Measurements from ENCODE around the gene BLACAT1. TPM values are rescaled to one million over a fixed set of nuclear protein-coding genes. Genes with fewer than 3 reads are reported as not detected.

BLACAT1 gene
- total and polyA plus RNA-seq, 2 of the 13 experiments (the other 11 are each of a cell fraction or from before 2014, with no cell fraction given), result 1.2 to 2.8 TPM

GRCh38 chr1:205492201-205492667 lies 36.4 kb upstream of the BLACAT1 start (continued):
- no peak for TF ChIP-seq ZNF598 (CRISPR knock-in tag; IDR thresholded peaks at IDR 0.05; ENCODE audit: borderline replicate concordance)
- TF ChIP-seq ZNF619 (CRISPR knock-in tag; IDR thresholded peaks at IDR 0.05), result no peak
- no peak for TF ChIP-seq ZNF558 (CRISPR knock-in tag; IDR thresholded peaks at IDR 0.05; ENCODE audit: borderline replicate concordance)
- TF ChIP-seq SYNCRIP (IDR thresholded peaks at IDR 0.05; ENCODE audit: insufficient read depth, low read depth, low read length), result no peak
- TF ChIP-seq ZFX (CRISPR knock-in tag; IDR thresholded peaks at IDR 0.05; ENCODE audit: low read depth), result peak; percentile 58
- no peak for TF ChIP-seq STAG1 (CRISPR knock-in tag; IDR thresholded peaks at IDR 0.05)
- no peak for TF ChIP-seq CENPBD1 (CRISPR knock-in tag; IDR thresholded peaks at IDR 0.05; ENCODE audit: borderline replicate concordance, low read depth)
- TF ChIP-seq EZH2 (conservative IDR thresholded peaks at IDR 0.05; ENCODE audit: low read depth, low read length), result no peak
- TF ChIP-seq PATZ1 (CRISPR knock-in tag; IDR thresholded peaks at IDR 0.05), result peak; percentile 77
- peak; percentile 62; the same call in 1 of the 2 replicates for TF ChIP-seq FOXO1 (CRISPR knock-in tag; IDR thresholded peaks at IDR 0.05)
- peak; percentile 60; the same call in 1 of the 2 replicates for TF ChIP-seq SIX1 (CRISPR knock-in tag; IDR thresholded peaks at IDR 0.05; ENCODE audit: borderline replicate concordance)
- TF ChIP-seq ZNF160 (CRISPR knock-in tag; IDR thresholded peaks at IDR 0.05), result no peak
- no peak for TF ChIP-seq ZBTB21 (CRISPR knock-in tag; IDR thresholded peaks at IDR 0.05)
- peak; percentile 86 for TF ChIP-seq HNF4A (CRISPR knock-in tag; IDR thresholded peaks at IDR 0.05)
- no peak for TF ChIP-seq TMF1 (CRISPR knock-in tag; IDR thresholded peaks at IDR 0.05; ENCODE audit: low read depth)
- no peak for TF ChIP-seq GZF1 (CRISPR knock-in tag; IDR thresholded peaks at IDR 0.05)
- peak; percentile 93 for TF ChIP-seq FOXA3 (CRISPR knock-in tag; IDR thresholded peaks at IDR 0.05)
- TF ChIP-seq ELF4 (CRISPR knock-in tag; IDR thresholded peaks at IDR 0.05; ENCODE audit: borderline replicate concordance), result no peak
- no peak for TF ChIP-seq MLLT10 (CRISPR knock-in tag; IDR thresholded peaks at IDR 0.05)
- TF ChIP-seq JUND (CRISPR knock-in tag; IDR thresholded peaks at IDR 0.05), result no peak
- no peak for TF ChIP-seq ISX (CRISPR knock-in tag; conservative IDR thresholded peaks at IDR 0.05)
- no peak for TF ChIP-seq REXO4 (CRISPR knock-in tag; IDR thresholded peaks at IDR 0.05; ENCODE audit: borderline replicate concordance)
- peak; percentile 80; the same call in 1 of the 2 replicates for TF ChIP-seq ZNF563 (CRISPR knock-in tag; IDR thresholded peaks at IDR 0.05)
- peak; percentile 69 for TF ChIP-seq ELF3 (CRISPR knock-in tag; IDR thresholded peaks at IDR 0.05)
- TF ChIP-seq ZSCAN30 (CRISPR knock-in tag; IDR thresholded peaks at IDR 0.05), result no peak
- TF ChIP-seq, protein P1, sequence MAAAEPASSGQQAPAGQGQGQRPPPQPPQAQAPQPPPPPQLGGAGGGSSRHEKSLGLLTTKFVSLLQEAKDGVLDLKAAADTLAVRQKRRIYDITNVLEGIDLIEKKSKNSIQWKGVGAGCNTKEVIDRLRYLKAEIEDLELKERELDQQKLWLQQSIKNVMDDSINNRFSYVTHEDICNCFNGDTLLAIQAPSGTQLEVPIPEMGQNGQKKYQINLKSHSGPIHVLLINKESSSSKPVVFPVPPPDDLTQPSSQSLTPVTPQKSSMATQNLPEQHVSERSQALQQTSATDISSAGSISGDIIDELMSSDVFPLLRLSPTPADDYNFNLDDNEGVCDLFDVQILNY (CRISPR knock-in tag; conservative IDR thresholded peaks at IDR 0.05), result no peak
- TF ChIP-seq ZNF546 (CRISPR knock-in tag; conservative IDR thresholded peaks at IDR 0.05), result no peak
- no peak for TF ChIP-seq ZNF446 (CRISPR knock-in tag; IDR thresholded peaks at IDR 0.05)
- no peak for TF ChIP-seq KAT2B (IDR thresholded peaks at IDR 0.05; ENCODE audit: borderline replicate concordance, low read depth, low read length)
- TF ChIP-seq XRCC5 (optimal IDR thresholded peaks at IDR 0.05; ENCODE audit: low read length), result no peak
- no peak for TF ChIP-seq KDM5B (CRISPR knock-in tag; IDR thresholded peaks at IDR 0.05; ENCODE audit: borderline replicate concordance)
- TF ChIP-seq HOXA9 (CRISPR knock-in tag; IDR thresholded peaks at IDR 0.05; ENCODE audit: borderline replicate concordance), result no peak

Measured in HepG2 (cell line).